Right atrium auricular region (tissue), 2 donors: ENCODE measurements around the gene EIF5A2. TPM values are rescaled to one million over a fixed set of nuclear protein-coding genes. Genes with fewer than 3 reads are reported as not detected.

Experiments used
- DNase-seq: peaks from one replicate; pipeline ENCODE4 v3.0.0-alpha.2; 2019; ENCODE audit warnings: low spot score
- H3K27ac ChIP-seq, 2 donors: fragments of 200-600 bp; sonication (generic); 1 replicate in 1 of 2; 2 replicates in 1 of 2; pipeline ENCODE4 v1.5.1; 2016 to 2019
- H3K27me3 ChIP-seq, 2 donors: fragments of 200-600 bp; sonication (generic); one replicate each; pipeline versions ENCODE4 v1.5.1 to v1.6.0; 2017 to 2019
- H3K36me3 ChIP-seq: fragments of 200-600 bp; sonication (generic); one replicate; pipeline ENCODE4 v1.5.1; 2016
- H3K4me1 ChIP-seq, 2 donors: fragments of 200-600 bp; sonication (generic); one replicate each; pipeline versions ENCODE4 v1.5.1 to v1.6.0; 2017 to 2019
- H3K4me3 ChIP-seq, 2 donors: fragments of 200-600 bp; sonication (generic); 1 replicate in 1 of 2; 2 replicates in 1 of 2; pipeline ENCODE4 v1.5.1; 2017 to 2019; ENCODE audit warnings: mild to moderate bottlenecking in 1 of 2, moderate library complexity in 1 of 2
- H3K9me3 ChIP-seq, 2 donors: fragments of 200-600 bp; sonication (generic); one replicate each; pipeline ENCODE4 v1.5.1; 2019
- CTCF ChIP-seq, 2 donors: fragments of 200-600 bp; sonication (generic); IDR thresholded peaks; one replicate each; pipeline ENCODE4 v1.5.1; 2019; ENCODE audit warnings: antibody characterized with exemption in 2 of 2
- total RNA-seq, 2 donors: library from RNA; depleted of rRNA; stranded (reverse); fragments of >200 nt; gene quantifications; one replicate each; pipeline ENCODE4 v1.1.0, GENCODE V29; 2016

The EIF5A2 gene
- total RNA-seq, 2 donors from 2014 or later, result 4.2 to 5.0 TPM

DNA sequence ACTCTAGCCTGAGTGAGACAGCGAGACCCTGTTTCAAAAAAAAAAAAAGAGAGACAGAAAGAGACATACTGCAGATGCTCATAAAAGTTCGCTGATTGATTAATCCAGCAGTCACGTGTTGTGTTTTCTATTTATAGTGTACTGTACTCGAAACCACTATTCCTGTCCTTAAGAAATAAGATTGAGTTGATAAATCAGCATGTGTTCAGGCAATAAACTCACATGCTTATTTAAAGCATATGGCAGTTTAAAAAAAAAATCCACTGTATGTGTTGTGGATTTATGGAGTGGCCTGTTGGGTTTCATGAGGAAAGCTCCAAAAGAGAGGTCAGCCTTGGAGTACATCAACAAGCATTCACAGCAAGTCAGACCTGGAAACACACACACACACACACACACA, 56.1 kb downstream of the EIF5A2 start:
- Histone ChIP-seq H3K9me3 (no peaks in the 10 kb centered on the region), H3K4me3 (no peak overlapping the region), H3K27me3 (no peaks in the 10 kb centered on the region), H3K4me1 (no peaks in the 10 kb centered on the region), H3K27ac (no peak overlapping the region), H3K36me3 (no peaks in the 10 kb centered on the region)
- no peak for DNase-seq
- no peak for TF ChIP-seq CTCF (IDR thresholded peaks at IDR 0.05)

GRCh38 chr3:170848292-170848917, 60.0 kb downstream of the EIF5A2 start:
- DNase-seq, result no peak
- H3K27me3 ChIP-seq, result no peaks in the 10 kb centered on the region
- no peaks in the 10 kb centered on the region for H3K9me3 ChIP-seq
- H3K36me3 ChIP-seq, result no peaks in the 10 kb centered on the region
- peak in 1 of 2 donors; percentile 53 for TF ChIP-seq CTCF (IDR thresholded peaks at IDR 0.05)
- no peak overlapping the region for H3K27ac ChIP-seq
- H3K4me3 ChIP-seq, result no peak overlapping the region
- no peaks in the 10 kb centered on the region for H3K4me1 ChIP-seq

GRCh38 chr3:170844377-170844776, 64.1 kb downstream of the EIF5A2 start:
- no peaks in the 10 kb centered on the region for H3K36me3 ChIP-seq
- H3K27ac ChIP-seq, result no peak overlapping the region
- TF ChIP-seq CTCF (IDR thresholded peaks at IDR 0.05), result no peak
- H3K4me3 ChIP-seq, result no peak overlapping the region
- H3K27me3 ChIP-seq, result no peaks in the 10 kb centered on the region
- H3K9me3 ChIP-seq, result no peaks in the 10 kb centered on the region
- no peaks in the 10 kb centered on the region for H3K4me1 ChIP-seq
- no peak for DNase-seq

- H3K4me3 ChIP-seq, result no peak overlapping the region
- no peak for DNase-seq
- H3K9me3 ChIP-seq, result no peaks in the 10 kb centered on the region
- no peak overlapping the region for H3K27ac ChIP-seq
- no peaks in the 10 kb centered on the region for H3K4me1 ChIP-seq
- no peak for TF ChIP-seq CTCF (IDR thresholded peaks at IDR 0.05)
- no peaks in the 10 kb centered on the region for H3K36me3 ChIP-seq
- no peaks in the 10 kb centered on the region for H3K27me3 ChIP-seq
Observed at GRCh38 chr3:170840291-170840859, 68.1 kb downstream of the EIF5A2 start.

- no peak overlapping the region for H3K4me3 ChIP-seq
- no peaks in the 10 kb centered on the region for H3K27me3 ChIP-seq
- H3K36me3 ChIP-seq, result no peaks in the 10 kb centered on the region
- H3K9me3 ChIP-seq, result no peaks in the 10 kb centered on the region
- H3K27ac ChIP-seq, result no peak overlapping the region
- H3K4me1 ChIP-seq, result no peaks in the 10 kb centered on the region
- DNase-seq, result no peak
- no peak for TF ChIP-seq CTCF (IDR thresholded peaks at IDR 0.05)
Observed at GRCh38 chr3:170839518-170840100, 68.8 kb downstream of the EIF5A2 start.

Other genes with a start within 250 kb of the EIF5A2 start
- 10 to 100 TPM; 22.3 to 51.2 TPM for gene RPL22L1, start 38.4 kb downstream of the EIF5A2 start, total RNA-seq
- not detected for gene SLC2A2, start 118.1 kb upstream of the EIF5A2 start, total RNA-seq